OCI-LY3 (cell line): ENCODE results near the gene CTNNA1.

ENCODE experiments used
- H2AFZ ChIP-seq: fragments of 200-600, 300-600 bp; shearing (Covaris generic); 2 replicates; pipeline ENCODE4 v1.6.0; 2014; ENCODE audit warnings: antibody characterized with exemption, low read depth, low read length
- H3K27ac ChIP-seq: fragments of 200-600, 300-600 bp; sonication (generic); 2 replicates; pipeline ENCODE4 v1.5.1; 2014; ENCODE audit warnings: mild to moderate bottlenecking, low read length, moderate library complexity, mixed read lengths
- H3K27me3 ChIP-seq: fragments of 200-600, 300-600 bp; sonication (generic); 2 replicates; pipeline ENCODE4 v1.6.1; 2014; ENCODE audit warnings: low read depth, low read length, mixed read lengths
- H3K36me3 ChIP-seq: fragments of 200-600, 300-600 bp; sonication (generic); replicated peaks from 2 replicates; pipeline ENCODE3; 2014; ENCODE audit warnings: low read depth, low read length, mixed read lengths
- H3K4me1 ChIP-seq: fragments of 300-600, 200-600 bp; sonication (generic); 2 replicates; pipeline ENCODE4 v1.6.1; 2014; ENCODE audit warnings: low read length, mixed read lengths
- H3K4me2 ChIP-seq: fragments of 200-600, 300-600 bp; sonication (generic); 2 replicates; pipeline ENCODE4 v1.6.1; 2014; ENCODE audit warnings: low read length, mixed read lengths
- H3K4me3 ChIP-seq: fragments of 300-600, 200-600 bp; sonication (generic); 2 replicates; pipeline ENCODE4 v1.5.1; 2014; ENCODE audit warnings: antibody characterized with exemption, mild to moderate bottlenecking, low read length, moderate library complexity
- H3K79me2 ChIP-seq: fragments of 300-600, 200-600 bp; shearing (Covaris generic); 2 replicates; pipeline ENCODE4 v1.6.1; 2014; ENCODE audit warnings: mild to moderate bottlenecking, low read length, mixed read lengths
- H3K9ac ChIP-seq: fragments of 300-600, 200-600 bp; shearing (Covaris generic); 2 replicates; pipeline ENCODE4 v1.6.0; 2014; ENCODE audit warnings: mild to moderate bottlenecking, low read length, moderate library complexity
- H3K9me3 ChIP-seq: fragments of 200-600, 300-600 bp; shearing (Covaris generic); 2 replicates; pipeline ENCODE4 v1.6.1; 2014; ENCODE audit warnings: low read length, mixed read lengths; ENCODE audit not compliant: insufficient read depth
- H4K20me1 ChIP-seq: fragments of 200-600, 300-600 bp; sonication (generic); 2 replicates; pipeline ENCODE4 v1.6.1; 2016; ENCODE audit warnings: low read length, mixed read lengths; ENCODE audit not compliant: insufficient read depth
- CTCF ChIP-seq: fragments of 200-600, 300-600 bp; sonication (generic); IDR thresholded peaks from 2 replicates; pipeline ENCODE4 v1.5.1; 2014; ENCODE audit warnings: antibody characterized with exemption, low read length, low read depth
- EZH2phosphoT487 ChIP-seq: fragments of 200-600 bp; shearing (Covaris generic); IDR thresholded peaks from 2 replicates; pipeline ENCODE4 v1.6.1; 2018; ENCODE audit warnings: antibody characterized with exemption, mixed run types, low read depth

CTNNA1 gene

GRCh38 chr5:138706655-138707480 lies 46.4 kb upstream of the CTNNA1 start:
- H3K27ac ChIP-seq = no peak overlapping the region
- no peak overlapping the region for H3K4me2 ChIP-seq
- H3K27me3 ChIP-seq = 0 out of 2 replicates have a peak, but pooled peaks cover 3% of the 10 kb centered on the region
- TF ChIP-seq CTCF (no peak), EZH2phosphoT487 (no peak)
- no peaks in the 10 kb centered on the region for H3K79me2 ChIP-seq
- H4K20me1 ChIP-seq = no peaks in the 10 kb centered on the region
- no peak overlapping the region for H2AFZ ChIP-seq
- no peak overlapping the region for H3K4me3 ChIP-seq
- no peaks in the 10 kb centered on the region for H3K9me3 ChIP-seq
- no peaks in the 10 kb centered on the region for H3K4me1 ChIP-seq
- H3K36me3 ChIP-seq = no peaks in the 10 kb centered on the region
- H3K9ac ChIP-seq = no peak overlapping the region

DNA sequence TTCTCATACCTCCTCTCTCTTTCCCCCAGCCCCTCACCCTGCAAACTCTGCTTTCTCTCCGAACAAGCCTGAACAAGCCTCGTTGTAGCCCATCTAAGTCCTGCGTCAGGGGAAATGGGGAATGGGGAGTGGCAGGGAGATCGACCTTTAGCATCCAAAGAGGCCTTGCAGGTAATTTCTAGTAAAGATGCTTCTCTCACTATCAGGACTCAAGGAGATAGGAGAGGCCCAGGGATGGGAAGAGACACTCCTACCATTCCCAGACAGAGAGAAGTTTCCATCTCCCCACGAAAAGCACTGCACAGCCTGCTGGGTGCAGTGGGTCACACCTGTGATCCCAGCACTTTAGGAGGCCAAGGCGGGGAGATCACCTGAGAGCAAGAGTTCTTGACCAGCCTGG lies 44.4 kb upstream of the CTNNA1 start:
- TF ChIP-seq CTCF (no peak), EZH2phosphoT487 (no peak)
- H3K4me1 ChIP-seq = no peaks in the 10 kb centered on the region
- no peak overlapping the region for H3K4me3 ChIP-seq
- H3K9ac ChIP-seq = no peak overlapping the region
- H3K36me3 ChIP-seq = no peaks in the 10 kb centered on the region
- no peaks in the 10 kb centered on the region for H3K79me2 ChIP-seq
- no peaks in the 10 kb centered on the region for H3K27me3 ChIP-seq
- no peak overlapping the region for H3K27ac ChIP-seq
- H2AFZ ChIP-seq = no peak overlapping the region
- H3K9me3 ChIP-seq = no peaks in the 10 kb centered on the region
- H4K20me1 ChIP-seq = no peaks in the 10 kb centered on the region
- no peak overlapping the region for H3K4me2 ChIP-seq

- peaks cover 2% of the 10 kb centered on the region for H3K4me1 ChIP-seq
- no peak for TF ChIP-seq EZH2phosphoT487
- TF ChIP-seq CTCF = no peak
- no peak overlapping the region for H3K9ac ChIP-seq
- no peaks in the 10 kb centered on the region for H3K36me3 ChIP-seq
- no peaks in the 10 kb centered on the region for H3K79me2 ChIP-seq
- no peaks in the 10 kb centered on the region for H4K20me1 ChIP-seq
- H3K27me3 ChIP-seq = no peaks in the 10 kb centered on the region
- H3K27ac ChIP-seq = no peak overlapping the region
- no peak overlapping the region for H3K4me2 ChIP-seq
- H3K9me3 ChIP-seq = no peaks in the 10 kb centered on the region
- no peak overlapping the region for H3K4me3 ChIP-seq
- no peak overlapping the region for H2AFZ ChIP-seq
Measured at GRCh38 chr5:138709202-138709601, 44.0 kb upstream of the CTNNA1 start.

- Histone ChIP-seq H3K4me2 (no peak overlapping the region), H3K9me3 (no peaks in the 10 kb centered on the region), H3K27ac (no peak overlapping the region), H3K79me2 (no peaks in the 10 kb centered on the region), H3K9ac (no peak overlapping the region), H2AFZ (no peak overlapping the region), H3K36me3 (no peaks in the 10 kb centered on the region), H3K4me3 (no peak overlapping the region), H4K20me1 (no peaks in the 10 kb centered on the region), H3K27me3 (no peaks in the 10 kb centered on the region), H3K4me1 (peaks cover 13% of the 10 kb centered on the region)
- no peak for TF ChIP-seq EZH2phosphoT487
- TF ChIP-seq CTCF = no peak
Measured at GRCh38 chr5:138711087-138711486, 42.1 kb upstream of the CTNNA1 start.
